Measurements from ENCODE around the gene SGSM1. TPM values are rescaled to one million over a fixed set of nuclear protein-coding genes. Genes with fewer than 3 reads are reported as not detected.

SGSM1 gene
- total RNA-seq, 4 donors from 2014 or later: 1.2 to 2.2 (median 1.6) TPM

DNA sequence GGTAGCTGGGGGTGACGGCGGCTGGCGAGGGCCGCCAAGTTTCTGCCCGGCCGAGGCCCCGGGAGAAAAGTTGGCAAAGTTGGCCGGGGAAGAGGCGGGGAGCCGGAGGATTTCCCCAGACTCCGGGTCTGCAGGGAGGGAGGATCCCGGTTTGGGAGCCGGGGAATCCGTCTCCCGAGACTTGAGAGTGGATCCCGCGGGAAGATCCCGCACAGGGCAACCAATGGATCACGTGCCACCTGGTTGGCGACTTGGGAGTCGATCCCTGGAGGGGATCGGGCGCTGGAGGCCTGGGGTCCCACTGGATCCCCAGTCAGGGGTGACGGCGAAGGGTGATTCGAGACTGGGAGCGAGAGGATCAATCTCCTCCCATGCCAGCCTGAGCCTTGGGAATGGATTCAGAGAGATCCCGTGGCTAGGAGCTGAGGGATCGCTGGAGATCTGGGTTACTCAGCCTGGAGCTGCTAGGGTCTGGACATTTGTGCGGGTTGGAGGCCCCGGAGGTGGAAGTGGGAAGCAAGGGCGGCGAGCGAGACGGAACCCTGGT is 146.9 kb downstream of the SGSM1 start:
- TF ChIP-seq, protein P1, sequence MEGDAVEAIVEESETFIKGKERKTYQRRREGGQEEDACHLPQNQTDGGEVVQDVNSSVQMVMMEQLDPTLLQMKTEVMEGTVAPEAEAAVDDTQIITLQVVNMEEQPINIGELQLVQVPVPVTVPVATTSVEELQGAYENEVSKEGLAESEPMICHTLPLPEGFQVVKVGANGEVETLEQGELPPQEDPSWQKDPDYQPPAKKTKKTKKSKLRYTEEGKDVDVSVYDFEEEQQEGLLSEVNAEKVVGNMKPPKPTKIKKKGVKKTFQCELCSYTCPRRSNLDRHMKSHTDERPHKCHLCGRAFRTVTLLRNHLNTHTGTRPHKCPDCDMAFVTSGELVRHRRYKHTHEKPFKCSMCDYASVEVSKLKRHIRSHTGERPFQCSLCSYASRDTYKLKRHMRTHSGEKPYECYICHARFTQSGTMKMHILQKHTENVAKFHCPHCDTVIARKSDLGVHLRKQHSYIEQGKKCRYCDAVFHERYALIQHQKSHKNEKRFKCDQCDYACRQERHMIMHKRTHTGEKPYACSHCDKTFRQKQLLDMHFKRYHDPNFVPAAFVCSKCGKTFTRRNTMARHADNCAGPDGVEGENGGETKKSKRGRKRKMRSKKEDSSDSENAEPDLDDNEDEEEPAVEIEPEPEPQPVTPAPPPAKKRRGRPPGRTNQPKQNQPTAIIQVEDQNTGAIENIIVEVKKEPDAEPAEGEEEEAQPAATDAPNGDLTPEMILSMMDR (IDR thresholded peaks at IDR 0.05): no peak
- TF ChIP-seq EP300 (IDR thresholded peaks at IDR 0.05) (no peak), POLR2AphosphoS5 (IDR thresholded peaks at IDR 0.05) (peak; percentile 50 to 64), POLR2A (IDR thresholded peaks at IDR 0.05; ENCODE audit: low read depth) (no peak)
- peak overlapping the region; percentile 76 to 81 (median 79) for H3K27ac ChIP-seq (replicated peaks in 1 of 4)
- WGBS: 0% methylated on average over 2 of the region's 35 CpGs
- no peak for DNase-seq (ENCODE audit: extremely low spot score)
- peak overlapping the region; percentile 70 to 86 (median 78) for H3K4me3 ChIP-seq
- H3K9me3 ChIP-seq: no peaks in the 10 kb centered on the region
- H3K36me3 ChIP-seq: no peaks in the 10 kb centered on the region
- no peaks in the 10 kb centered on the region for H3K27me3 ChIP-seq
- intact Hi-C loops (cut with DNase I): loop anchor here (1.0 kb wide), 1 partner anchor 95 kb away; no protein-coding TSS in a partner anchor
- peaks cover 15 to 39% (median 24%) of the 10 kb centered on the region in 4 donors for H3K4me1 ChIP-seq

DNA sequence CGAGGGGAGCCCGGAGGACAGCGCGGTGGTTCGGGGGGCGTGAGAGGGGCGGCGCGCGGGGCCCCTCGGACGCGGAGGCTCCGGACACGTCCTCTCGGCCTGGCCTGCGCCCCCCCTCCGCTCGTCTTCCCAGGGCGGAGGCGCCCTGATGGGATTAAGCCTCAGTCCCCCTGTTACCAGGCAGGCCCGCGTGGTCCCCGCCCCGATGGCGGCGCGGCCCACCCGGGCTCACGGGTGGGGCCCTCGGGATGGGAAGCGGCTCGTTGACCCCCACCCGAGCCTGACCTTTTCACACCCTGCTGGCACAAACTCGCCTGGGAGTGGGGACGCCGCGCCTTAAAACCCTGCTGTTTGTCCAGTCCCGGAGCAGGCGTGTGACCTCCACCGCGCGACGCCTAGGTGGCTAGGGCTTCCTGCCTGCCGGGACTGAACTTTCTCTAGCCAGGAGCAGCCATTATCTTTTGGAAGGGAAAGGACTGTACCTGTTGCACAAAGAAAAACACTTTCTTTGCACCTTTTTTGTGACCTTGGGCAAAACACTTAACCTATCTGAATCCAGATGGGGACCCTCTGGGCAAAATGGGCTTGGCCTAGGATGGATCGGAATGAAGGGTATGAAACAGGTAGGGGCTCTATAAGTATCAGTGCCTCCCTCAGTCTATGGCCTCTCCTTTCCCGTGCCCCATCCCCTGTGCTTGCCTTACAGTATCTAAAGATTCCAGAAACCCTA is 147.5 kb downstream of the SGSM1 start:
- Histone ChIP-seq H3K36me3 (no peaks in the 10 kb centered on the region), H3K9me3 (no peaks in the 10 kb centered on the region), H3K4me1 (peaks cover 15 to 39% (median 24%) of the 10 kb centered on the region in 4 donors), H3K27ac (replicated peaks in 1 of 4) (peak overlapping the region; percentile 76 to 81 (median 79)), H3K4me3 (peak overlapping the region; percentile 70 to 86 (median 78)), H3K27me3 (no peaks in the 10 kb centered on the region)
- no peak for TF ChIP-seq POLR2A (IDR thresholded peaks at IDR 0.05; ENCODE audit: low read depth)
- TF ChIP-seq EP300 (IDR thresholded peaks at IDR 0.05): no peak
- no peak for TF ChIP-seq POLR2AphosphoS5 (IDR thresholded peaks at IDR 0.05)
- TF ChIP-seq, protein P1 (IDR thresholded peaks at IDR 0.05): no peak
- intact Hi-C loops (cut with DNase I): no loop called here
- no peak for DNase-seq (ENCODE audit: extremely low spot score)
- WGBS: 32% methylated on average over 11 of the region's 47 CpGs

DNA sequence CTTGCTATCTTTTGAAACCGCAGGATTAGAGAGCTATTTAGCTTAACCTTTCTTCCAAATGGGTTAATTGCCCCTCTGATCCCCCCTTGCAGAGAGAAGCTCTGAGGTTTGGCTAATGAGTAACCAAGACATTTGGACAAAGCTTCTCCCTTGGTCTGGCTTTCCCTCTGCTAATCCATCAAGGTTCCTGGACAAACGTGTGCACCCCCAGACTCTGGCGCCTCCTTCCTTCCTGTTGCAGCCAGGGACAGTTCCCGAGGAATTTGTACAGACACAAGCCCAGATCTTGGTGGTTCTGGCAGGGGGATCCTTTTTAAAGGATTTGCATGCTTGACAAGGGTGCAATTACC is 148.1 kb downstream of the SGSM1 start:
- peaks cover 15 to 39% (median 24%) of the 10 kb centered on the region in 4 donors for H3K4me1 ChIP-seq
- H3K36me3 ChIP-seq: no peaks in the 10 kb centered on the region
- peak overlapping the region; percentile 76 to 81 (median 79) for H3K27ac ChIP-seq (replicated peaks in 1 of 4)
- WGBS: 63% methylated on average over 4 of the region's 4 CpGs
- no peaks in the 10 kb centered on the region for H3K9me3 ChIP-seq
- TF ChIP-seq EP300 (IDR thresholded peaks at IDR 0.05) (no peak), POLR2A (IDR thresholded peaks at IDR 0.05; ENCODE audit: low read depth) (no peak), POLR2AphosphoS5 (IDR thresholded peaks at IDR 0.05) (no peak)
- TF ChIP-seq, protein P1 (IDR thresholded peaks at IDR 0.05): no peak
- no peaks in the 10 kb centered on the region for H3K27me3 ChIP-seq
- intact Hi-C loops (cut with DNase I): no loop called here
- H3K4me3 ChIP-seq: peak overlapping the region; percentile 70 to 86 (median 78)
- DNase-seq (ENCODE audit: extremely low spot score): no peak

DNA sequence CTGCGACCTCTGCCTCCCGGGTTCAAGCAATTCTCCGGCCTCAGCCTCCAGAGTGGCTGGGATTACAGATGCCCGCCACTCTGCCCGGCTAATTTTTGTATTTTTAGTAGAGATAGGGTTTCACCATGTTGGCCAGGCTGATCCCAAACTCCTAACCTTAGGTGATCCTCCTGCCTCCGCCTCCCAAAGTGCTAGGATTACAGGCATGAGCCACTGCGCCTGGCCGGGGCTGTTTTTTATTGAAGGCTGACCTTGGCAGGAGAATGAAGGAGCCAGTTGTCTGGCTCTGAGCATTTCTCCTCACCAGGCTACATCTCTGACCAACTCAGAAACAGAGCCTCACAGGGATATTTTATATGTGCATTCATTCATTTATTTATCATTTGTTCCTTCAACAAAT is 148.8 kb downstream of the SGSM1 start:
- no peak for DNase-seq (ENCODE audit: extremely low spot score)
- H3K4me1 ChIP-seq: peaks cover 15 to 39% (median 24%) of the 10 kb centered on the region in 4 donors
- H3K27me3 ChIP-seq: no peaks in the 10 kb centered on the region
- no peak overlapping the region for H3K27ac ChIP-seq (replicated peaks in 1 of 4)
- intact Hi-C loops (cut with DNase I): no loop called here
- WGBS: 93% methylated on average over 8 of the region's 8 CpGs
- H3K9me3 ChIP-seq: no peaks in the 10 kb centered on the region
- H3K4me3 ChIP-seq: no peak overlapping the region
- no peaks in the 10 kb centered on the region for H3K36me3 ChIP-seq
- TF ChIP-seq POLR2A (IDR thresholded peaks at IDR 0.05; ENCODE audit: low read depth) (no peak), POLR2AphosphoS5 (IDR thresholded peaks at IDR 0.05) (no peak), EP300 (IDR thresholded peaks at IDR 0.05) (no peak)
- TF ChIP-seq, protein P1 (IDR thresholded peaks at IDR 0.05): no peak
